ENCODE data around the gene ATP5IF1.

Gene ATP5IF1

DNA sequence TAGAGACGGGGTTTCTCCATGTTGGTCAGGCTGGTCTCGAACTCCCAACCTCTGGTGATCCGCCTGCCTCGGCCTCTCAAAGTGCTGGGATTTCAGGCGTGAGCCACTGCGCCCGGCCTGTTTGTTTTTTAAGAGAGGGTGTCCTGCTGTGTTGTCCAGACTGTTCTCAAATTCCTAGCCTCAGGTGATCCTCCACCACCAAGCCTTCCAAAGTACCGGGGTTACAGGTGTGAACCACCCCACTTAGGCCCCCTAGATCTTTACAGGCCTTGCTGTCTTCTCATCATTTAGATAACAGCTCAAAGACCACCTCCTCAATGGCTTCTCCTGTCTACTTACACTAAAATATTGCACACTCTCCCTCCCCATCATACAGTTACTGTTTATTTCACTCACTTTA is 29.7 kb downstream of the ATP5IF1 start:
- no peak for DNase-seq (ENCODE audit: low spot score)

DNA sequence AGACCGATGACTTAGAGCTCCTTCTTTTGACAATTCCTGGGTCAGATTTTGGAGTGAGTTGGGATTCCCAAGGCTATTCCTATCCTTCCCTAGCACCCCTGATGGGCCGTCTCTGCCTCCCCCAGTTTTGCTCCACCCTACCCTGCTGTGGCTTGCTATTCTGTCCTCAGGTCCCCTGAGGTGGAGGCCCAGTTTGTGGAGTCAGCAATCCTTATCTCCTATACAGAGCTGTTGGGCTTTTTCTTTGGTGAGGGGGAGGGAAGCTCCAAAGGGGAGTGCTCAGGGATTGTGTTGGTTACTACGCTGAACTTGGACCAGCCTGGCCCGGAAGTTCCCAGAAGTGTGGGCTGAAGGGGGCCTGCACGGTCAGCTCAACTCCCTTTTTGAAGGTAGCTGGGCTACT is 31.0 kb downstream of the ATP5IF1 start:
- DNase-seq (ENCODE audit: low spot score) = no peak

DNA sequence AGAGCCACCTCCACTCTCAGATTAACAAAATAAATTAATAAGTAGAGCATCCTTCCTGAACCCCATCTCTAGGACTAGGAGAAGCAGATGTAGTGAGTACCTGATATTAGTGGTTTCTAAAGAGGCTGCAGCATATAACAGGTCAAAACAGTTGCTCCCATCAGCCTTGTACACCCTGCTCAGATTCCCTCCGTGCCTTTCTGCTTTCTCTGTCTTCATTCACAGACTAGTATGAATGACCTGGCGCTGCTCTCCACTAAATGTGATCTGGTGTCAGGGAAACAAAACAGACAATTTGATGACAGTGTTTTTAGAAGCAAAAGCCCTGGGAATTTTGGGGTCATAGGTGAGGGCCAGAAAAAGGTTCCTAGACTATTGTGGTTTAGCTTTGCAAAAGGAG is 31.7 kb downstream of the ATP5IF1 start:
- no peak for DNase-seq (ENCODE audit: low spot score)

DNA sequence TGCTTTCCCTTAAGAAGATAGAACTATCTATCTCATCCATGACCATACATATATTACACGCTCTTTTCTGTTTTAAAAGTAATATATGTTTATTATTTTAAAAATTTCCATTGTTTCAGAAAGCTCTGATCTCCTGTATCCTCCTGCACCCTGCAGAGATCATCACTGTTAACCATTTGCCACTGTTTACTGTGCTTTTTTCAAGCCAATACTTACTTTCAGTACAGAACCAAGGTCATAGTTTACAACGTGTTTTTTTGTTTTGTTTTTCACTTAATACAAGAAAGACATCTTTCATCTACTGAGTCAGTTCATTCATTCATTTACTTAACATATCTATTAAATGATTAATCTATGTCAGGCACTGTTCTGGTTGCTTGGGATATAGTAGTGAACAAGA is 33.6 kb downstream of the ATP5IF1 start:
- DNase-seq (ENCODE audit: low spot score) = no peak

DNA sequence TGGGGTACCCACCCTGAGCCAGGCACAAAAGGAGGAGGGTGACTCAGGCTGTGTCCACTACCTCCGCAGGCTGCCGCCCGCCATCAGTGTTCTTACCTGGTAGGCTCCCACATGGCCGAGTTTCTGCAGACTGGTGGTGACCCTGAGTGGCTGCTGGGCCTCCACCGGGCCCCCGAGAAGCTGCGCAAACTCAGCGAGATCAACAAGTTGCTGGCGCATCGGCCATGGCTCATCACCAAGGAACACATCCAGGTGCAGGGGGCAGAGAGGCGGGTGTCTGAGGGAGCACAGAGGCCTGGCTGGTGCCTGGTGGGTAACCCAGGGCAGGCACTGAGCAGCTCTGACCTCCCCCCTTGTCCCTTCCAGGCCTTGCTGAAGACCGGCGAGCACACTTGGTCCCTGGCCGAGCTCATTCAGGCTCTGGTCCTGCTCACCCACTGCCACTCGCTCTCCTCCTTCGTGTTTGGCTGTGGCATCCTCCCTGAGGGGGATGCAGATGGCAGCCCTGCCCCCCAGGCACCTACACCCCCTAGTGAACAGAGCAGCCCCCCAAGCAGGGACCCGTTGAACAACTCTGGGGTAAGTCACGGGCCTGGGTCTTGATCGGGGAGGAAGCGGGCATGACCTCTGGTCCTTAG is 36.4 kb downstream of the ATP5IF1 start:
- no peak for DNase-seq (ENCODE audit: low spot score)

DNA sequence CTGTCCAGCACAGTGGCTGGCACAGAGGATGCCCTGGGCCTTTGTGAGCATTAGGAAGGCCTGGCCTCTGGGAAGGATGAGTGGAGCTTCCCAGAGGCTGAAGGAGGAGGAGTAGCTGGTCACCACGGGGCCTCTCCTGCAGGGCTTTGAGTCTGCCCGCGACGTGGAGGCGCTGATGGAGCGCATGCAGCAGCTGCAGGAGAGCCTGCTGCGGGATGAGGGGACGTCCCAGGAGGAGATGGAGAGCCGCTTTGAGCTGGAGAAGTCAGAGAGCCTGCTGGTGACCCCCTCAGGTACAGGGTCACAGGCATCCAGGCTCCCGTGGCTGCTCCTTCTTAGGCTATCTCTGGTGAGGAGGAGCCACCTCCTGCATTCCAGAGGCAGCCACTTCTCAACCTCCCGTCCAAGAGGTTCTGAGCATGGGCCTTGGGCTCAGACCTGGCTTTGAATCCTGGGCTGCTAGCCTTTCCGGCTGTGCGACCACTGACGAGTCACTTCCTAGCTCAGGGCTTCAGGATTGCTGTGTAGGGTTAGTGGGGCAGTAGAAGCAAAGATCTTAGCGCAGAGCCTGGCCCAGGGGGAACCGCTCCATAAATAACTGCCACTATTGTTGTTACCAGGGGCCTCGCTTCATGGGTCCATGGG is 37.4 kb downstream of the ATP5IF1 start:
- no peak for DNase-seq (ENCODE audit: low spot score)

DNA sequence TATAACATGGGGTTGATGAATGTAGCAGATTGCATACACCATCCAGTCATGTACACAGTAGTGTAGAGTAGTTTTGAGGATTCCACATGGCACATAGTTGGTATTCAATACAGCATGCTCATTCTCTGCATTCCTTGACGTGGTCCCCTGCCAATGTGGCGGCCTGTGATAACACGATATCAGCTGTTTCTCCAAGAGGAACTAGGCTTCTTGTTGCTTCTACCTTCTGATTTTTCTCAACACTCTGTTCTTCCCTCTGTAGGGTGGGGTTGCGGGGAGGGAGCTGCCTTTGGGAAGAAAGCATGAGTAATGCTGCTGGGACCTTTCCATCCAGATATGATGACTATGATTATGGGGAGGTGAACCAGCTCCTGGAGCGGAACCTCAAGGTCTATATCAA is 42.8 kb downstream of the ATP5IF1 start:
- no peak for DNase-seq (ENCODE audit: low spot score)

DNA sequence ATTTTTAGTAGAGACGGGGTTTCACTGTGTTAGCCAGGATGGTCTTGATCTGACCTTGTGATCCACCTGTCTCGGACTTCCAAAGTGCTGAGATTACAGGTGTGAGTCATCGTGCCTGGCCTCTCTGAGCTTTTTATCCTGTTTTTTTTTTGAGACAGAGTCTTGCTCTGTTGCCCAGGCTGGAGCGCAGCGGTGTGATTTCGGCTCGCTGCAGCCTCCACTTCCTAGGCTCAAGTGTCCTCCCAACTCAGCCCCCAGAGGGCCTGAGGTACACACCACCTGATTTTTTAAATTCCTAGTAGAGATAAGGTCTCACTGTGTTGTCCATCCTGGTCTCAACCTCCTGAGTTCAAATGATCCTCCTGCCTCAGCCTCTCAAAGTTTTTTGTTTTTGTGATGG is 43.8 kb downstream of the ATP5IF1 start:
- DNase-seq (ENCODE audit: low spot score) = no peak

DNA sequence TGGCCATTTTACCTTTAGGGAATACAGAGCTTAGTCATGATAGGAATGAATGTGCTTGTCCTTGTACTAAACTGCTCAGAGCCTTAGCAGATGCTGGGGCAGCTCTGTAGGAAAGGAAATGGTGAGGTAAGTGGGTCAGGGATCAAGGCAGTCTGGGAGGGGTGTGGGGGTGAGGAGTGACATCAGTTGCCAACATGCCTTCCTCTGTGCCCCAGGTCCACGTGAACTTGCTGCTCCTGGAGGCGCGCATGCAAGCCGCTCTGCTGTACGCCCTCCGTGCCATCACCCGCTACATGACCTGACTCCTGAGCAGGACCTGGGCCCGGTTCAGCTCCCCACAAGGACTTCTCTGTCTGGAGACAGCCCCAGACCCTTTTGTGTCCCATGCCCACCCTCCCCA is 44.6 kb downstream of the ATP5IF1 start:
- DNase-seq (ENCODE audit: low spot score) = no peak

DNA sequence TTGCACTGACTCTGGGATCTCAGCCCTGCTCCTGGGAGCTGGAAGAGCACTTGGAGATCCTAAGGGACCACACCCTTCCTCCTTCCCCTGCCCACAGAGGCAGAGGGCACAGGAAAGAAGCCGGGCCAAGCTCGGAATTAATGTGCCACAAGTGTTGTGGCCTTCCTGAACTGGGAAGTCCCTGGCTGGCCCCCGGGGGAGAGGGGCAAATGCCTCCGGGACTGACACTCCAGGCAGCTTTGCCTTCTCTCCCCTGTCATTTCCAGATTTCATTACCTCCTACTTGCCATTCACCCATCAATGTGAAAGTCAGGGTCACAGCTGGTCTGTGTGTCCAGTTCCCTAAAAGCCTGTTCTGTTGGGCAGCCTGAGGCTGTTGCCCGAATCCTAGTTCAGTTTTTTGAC is 45.1 kb downstream of the ATP5IF1 start:
- DNase-seq (ENCODE audit: low spot score) = no peak

DNA sequence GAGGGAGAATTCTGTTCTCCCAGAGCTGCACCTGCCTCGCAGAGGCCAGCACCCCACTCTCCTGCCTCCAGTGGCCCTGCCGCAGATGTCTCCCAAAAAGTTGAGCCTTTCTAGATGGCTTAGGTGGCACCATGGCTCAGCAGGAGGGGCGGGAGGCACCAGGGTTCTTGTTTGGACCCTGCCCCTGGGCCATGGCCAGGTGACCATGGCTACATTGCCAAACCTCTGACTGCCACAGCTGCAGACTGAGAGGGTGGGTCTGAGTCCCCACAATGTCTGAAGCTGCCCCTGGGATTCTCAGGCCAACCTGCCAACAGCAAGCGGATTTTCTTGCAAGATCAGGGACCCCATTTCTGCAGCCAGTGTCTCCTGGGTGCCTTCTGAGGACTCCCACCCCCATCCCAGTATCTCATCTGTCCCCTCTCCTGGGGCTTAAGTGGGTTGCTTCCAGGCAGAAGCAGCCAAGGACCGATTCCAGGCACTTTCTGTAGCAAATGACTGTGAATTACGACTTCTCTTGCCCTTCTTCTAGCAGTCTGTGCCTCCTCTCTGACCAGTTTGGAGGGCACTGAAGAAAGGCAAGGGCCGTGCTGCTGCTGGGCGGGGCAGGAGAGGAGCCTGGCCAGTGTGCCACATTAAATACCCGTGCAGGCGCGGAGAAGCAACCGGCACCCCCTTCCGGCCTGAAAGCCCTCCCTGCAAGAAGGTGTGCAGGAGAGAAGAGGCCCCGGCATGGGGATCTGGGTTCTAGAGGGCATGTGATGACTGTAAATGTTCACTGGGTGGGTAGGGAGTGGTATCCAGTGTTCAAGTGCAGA is 45.9 kb downstream of the ATP5IF1 start:
- DNase-seq (ENCODE audit: low spot score) = no peak

DNA sequence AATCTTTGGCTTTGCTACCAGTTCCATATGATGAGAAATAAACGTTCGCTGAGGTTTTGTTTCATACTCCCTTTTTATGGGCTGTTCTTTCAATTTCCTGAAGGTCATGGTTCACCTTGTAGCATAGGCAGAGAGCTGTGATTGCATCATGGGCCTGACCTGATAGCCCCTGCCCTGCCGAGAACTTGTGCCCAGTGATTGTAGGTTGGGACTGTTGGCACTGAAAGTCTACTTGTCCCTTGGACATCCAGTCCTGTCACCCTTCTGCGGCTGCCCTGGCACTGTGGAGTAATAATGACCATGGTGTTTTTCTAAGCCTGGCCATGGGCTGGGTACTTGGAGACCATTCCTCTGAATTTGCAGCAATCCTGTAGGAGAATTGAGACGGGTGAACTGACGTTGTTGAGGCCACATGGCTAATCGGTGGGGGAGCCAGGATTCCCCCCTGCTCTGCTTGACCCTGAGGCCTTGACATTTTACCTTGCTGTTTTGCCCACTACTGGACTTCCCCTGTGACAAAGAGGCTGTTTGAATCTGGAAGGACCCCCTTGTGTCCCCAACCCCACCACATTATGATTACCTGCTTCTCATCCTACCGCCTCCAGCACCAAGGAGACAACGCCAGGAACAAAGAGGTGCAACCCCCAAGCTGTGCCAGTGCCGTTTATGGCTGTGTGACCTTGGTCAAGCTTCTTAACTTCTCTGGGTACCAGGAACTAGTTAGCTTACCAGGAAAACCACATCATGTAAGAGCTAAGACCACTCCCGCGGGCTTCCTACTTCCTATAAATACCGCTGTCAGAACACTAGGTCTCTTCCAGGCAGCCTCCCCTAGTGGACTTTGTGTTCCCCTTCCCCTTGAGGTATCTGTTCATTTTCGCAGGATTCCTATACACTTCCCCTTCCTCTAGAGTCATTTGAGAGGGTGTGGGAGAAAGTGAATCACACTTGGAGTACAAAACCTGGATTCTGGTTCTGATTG is 46.8 kb downstream of the ATP5IF1 start:
- DNase-seq (ENCODE audit: low spot score) = no peak

DNA sequence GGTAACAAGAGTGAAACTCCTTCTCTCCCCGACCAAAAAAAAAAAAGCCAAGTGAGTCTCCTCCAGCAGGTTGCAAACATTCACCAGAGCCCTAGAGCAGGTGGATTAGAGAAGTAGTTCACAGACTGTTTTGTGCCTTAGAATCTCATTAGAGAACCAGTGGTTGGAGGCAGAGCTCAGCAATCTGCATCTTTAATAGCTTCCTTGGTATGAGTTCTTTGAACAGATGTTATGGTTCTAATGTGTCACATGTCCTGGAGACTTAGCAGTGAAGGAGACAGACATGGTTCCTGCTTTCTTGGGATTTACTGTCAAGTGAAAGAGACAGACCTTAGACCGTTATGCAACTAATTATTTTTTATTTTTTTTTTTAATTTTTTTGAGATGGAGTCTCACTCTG is 50.2 kb downstream of the ATP5IF1 start:
- no peak for DNase-seq (ENCODE audit: low spot score)

All from AG08395 (cell line).